ENCODE results near the gene ATG4C. TPM values are rescaled to one million over a fixed set of nuclear protein-coding genes. Genes with fewer than 3 reads are reported as not detected.

ATG4C gene
- total RNA-seq, 1 experiment from 2014 or later, result 15.2 TPM

DNA sequence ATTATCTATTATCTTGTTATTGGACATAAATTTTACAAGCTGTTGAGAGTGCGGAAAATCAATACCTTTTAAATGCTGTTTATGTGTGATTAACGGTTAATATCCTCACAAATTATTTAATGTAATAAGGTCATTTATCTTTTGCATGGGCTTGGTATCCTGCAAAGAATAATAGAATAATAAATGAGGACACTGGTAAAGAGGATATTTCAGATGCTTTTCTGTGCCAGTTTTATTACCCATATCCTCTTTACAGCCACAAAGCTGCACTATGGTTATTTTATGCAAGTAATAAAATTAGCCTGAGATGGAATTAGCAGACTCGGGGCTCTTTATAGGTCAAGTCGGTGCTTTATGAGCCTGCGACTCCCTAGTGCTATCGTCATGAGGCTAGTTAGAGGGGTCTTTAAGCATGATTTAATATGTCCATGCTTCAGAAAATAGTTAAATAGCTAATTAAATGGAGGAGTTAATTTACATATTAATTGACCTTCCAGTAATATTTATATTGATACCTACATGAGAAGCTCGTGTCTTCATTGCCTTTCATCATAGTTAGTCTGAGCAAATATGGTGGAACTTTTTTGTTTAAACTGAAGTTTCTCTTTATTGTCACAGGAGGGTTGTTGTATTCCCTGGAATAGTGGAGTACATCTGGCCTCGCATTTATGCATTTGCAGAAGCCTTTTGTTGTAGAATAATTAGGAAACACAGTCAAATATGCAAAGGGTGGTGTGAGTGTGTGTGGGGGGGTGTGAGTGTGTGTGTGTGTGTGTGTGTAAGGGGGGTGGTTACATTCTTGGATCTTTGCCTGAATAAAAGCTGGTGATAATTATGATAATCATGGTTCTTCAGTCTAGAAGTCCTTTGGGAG is 120.3 kb downstream of the ATG4C start:
- DNase-seq (ENCODE audit: low read depth), result no peak

- no peak for DNase-seq (ENCODE audit: low read depth)
These were observed 120.9 kb downstream of the ATG4C start for GRCh38 chr1:62904856-62905225.

- no peak for DNase-seq (ENCODE audit: low read depth)
These were observed 121.4 kb downstream of the ATG4C start for GRCh38 chr1:62905309-62905708.

- no peak for DNase-seq (ENCODE audit: low read depth)
These were observed 121.9 kb downstream of the ATG4C start for GRCh38 chr1:62905872-62906271.

GRCh38 chr1:62906428-62906886 is 122.5 kb downstream of the ATG4C start:
- DNase-seq (ENCODE audit: low read depth), result peak; percentile 17

GRCh38 chr1:62908168-62908695 is 124.3 kb downstream of the ATG4C start:
- DNase-seq (ENCODE audit: low read depth), result no peak

GRCh38 chr1:62912028-62912638 is 128.2 kb downstream of the ATG4C start:
- DNase-seq (ENCODE audit: low read depth), result peak; percentile 22

Other genes with a start within 250 kb of the ATG4C start
- not detected in 2 replicates for gene ANGPTL3, start 186.6 kb upstream of the ATG4C start, total RNA-seq (2014; rRNA removed)
- gene DOCK7, start 95.7 kb upstream of the ATG4C start, total RNA-seq (2014; rRNA removed), result 52.2 and 67.6 TPM in 2 replicates

All from LHCN-M2 (cell line).